SK-N-SH (cell line): ENCODE data around the gene ATP11A. TPM values are rescaled to one million over a fixed set of nuclear protein-coding genes. Genes with fewer than 3 reads are reported as not detected.
A peak's percentile ranks its signal among the peaks of the same experiment; 100 is the strongest.

Source experiments
- ELF1 ChIP-seq: IDR thresholded peaks from 2 replicates; pipeline ENCODE4 v1.4.0; 2012
- EP300 ChIP-seq, 2 experiments: IDR thresholded peaks; 2 replicates each; pipeline versions ENCODE4 v1.4.0 to v1.6.1; 2012; ENCODE audit warnings: borderline replicate concordance in 1 of 2, low read depth in 1 of 2, low read length in 1 of 2
- EZH2phosphoT487 ChIP-seq: fragments of 200-600 bp; sonication (generic); IDR thresholded peaks from 2 replicates; pipeline ENCODE4 v1.6.1; 2017; ENCODE audit warnings: low read depth, mixed run types, mild to moderate bottlenecking, antibody characterized with exemption, moderate library complexity, borderline replicate concordance
- FOSL2 ChIP-seq: IDR thresholded peaks from 2 replicates; pipeline ENCODE4 v1.4.0; 2012; ENCODE audit warnings: low read depth, mild to moderate bottlenecking, moderate library complexity, borderline replicate concordance
- GATA2 ChIP-seq: sonication (generic); formaldehyde crosslinking; IDR thresholded peaks from 2 replicates; pipeline ENCODE4 v1.5.0; 2020; ENCODE audit warnings: mild to moderate bottlenecking, missing genetic modification reagents
- JUND ChIP-seq: IDR thresholded peaks from 2 replicates; pipeline ENCODE4 v1.4.0; 2012
- MEF2A ChIP-seq: IDR thresholded peaks from 2 replicates; pipeline ENCODE4 v1.4.0; 2012; ENCODE audit warnings: low read depth, borderline replicate concordance
- NFIC ChIP-seq: IDR thresholded peaks from 2 replicates; pipeline ENCODE4 v1.4.0; 2012; ENCODE audit warnings: borderline replicate concordance
- RCOR1 ChIP-seq: fragments of 150-350 bp; IDR thresholded peaks from 2 replicates; pipeline ENCODE4 v1.6.1; 2017; ENCODE audit warnings: antibody characterized with exemption, low read length
- RFX5 ChIP-seq: IDR thresholded peaks from 2 replicates; pipeline ENCODE4 v1.6.1; 2012; ENCODE audit warnings: mild to moderate bottlenecking, improper control_type of control experiment, low read length
- RXRA ChIP-seq: IDR thresholded peaks from 2 replicates; pipeline ENCODE4 v1.4.0; 2012; ENCODE audit warnings: low read depth, mild to moderate bottlenecking, borderline replicate concordance
- TAF1 ChIP-seq: IDR thresholded peaks from 2 replicates; pipeline ENCODE4 v1.6.1; 2012; ENCODE audit warnings: low read depth, mild to moderate bottlenecking, low read length, moderate library complexity, borderline replicate concordance
- TEAD4 ChIP-seq: IDR thresholded peaks from 2 replicates; pipeline ENCODE4 v1.4.0; 2012; ENCODE audit warnings: mild to moderate bottlenecking, borderline replicate concordance; ENCODE audit not compliant: insufficient read depth
- polyA plus RNA-seq, 3 experiments: library from polyadenylated mRNA; depleted of rRNA; stranded (reverse); fragments of >200 nt; gene quantifications; 2 replicates each; pipeline ENCODE4 v1.2.3, GENCODE V29; 2012
- TF ChIP-seq, protein P1 (sequence below): fragments of 200-600 bp; sonication (generic); IDR thresholded peaks from 2 replicates; pipeline ENCODE4 v1.6.1; 2017; ENCODE audit warnings: antibody characterized with exemption, mild to moderate bottlenecking, moderate library complexity
- TF ChIP-seq, protein P2 (sequence below): IDR thresholded peaks from 2 replicates; pipeline ENCODE4 v1.4.0; 2012; ENCODE audit warnings: low read depth, borderline replicate concordance
- TF ChIP-seq, protein P3 (sequence below): IDR thresholded peaks from 2 replicates; pipeline ENCODE4; 2012
- TF ChIP-seq, protein P4 (sequence below): IDR thresholded peaks from 2 replicates; pipeline ENCODE4 v1.4.0; 2012; ENCODE audit warnings: low read depth, borderline replicate concordance

The ATP11A gene
- polyA plus RNA-seq, 1 of the 3 experiments (the other 2 are of a cell fraction): 4.1 TPM

DNA sequence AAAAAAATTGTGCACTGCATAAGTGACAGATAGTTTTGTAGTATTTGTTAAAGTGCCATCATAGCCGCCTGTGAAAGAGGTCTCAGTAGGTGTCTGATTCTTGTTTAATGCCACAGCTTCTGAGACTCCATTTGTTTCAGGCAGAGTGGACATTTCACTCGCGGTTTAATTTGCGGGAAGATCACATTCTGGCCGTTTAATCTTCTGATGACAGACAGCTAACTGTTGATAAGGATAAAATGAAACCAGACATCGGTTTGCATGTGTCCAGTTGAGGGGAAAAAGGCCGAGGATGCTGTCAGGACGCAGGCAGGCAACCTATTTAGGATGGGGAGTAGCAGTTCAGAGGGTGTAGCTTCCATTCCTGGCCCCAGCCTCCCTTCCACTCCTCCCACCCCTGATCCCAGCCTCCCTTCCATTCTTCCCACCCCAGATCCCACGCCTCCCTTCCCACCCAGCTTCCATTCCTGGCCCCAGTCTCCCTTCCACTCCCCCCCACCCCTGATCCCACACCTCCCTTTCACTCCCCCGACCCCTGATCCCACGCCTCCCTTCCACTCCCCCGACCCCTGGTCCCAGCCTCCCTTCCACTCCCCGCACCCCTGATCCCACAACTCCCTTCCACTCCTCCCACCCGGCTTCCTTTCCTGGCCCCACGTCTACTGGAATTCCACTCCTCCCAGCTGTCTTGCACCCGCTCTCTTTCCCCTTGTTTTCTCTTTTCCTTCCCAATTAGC, 23.8 kb downstream of the ATP11A start (continued):
- TF ChIP-seq, protein P1, sequence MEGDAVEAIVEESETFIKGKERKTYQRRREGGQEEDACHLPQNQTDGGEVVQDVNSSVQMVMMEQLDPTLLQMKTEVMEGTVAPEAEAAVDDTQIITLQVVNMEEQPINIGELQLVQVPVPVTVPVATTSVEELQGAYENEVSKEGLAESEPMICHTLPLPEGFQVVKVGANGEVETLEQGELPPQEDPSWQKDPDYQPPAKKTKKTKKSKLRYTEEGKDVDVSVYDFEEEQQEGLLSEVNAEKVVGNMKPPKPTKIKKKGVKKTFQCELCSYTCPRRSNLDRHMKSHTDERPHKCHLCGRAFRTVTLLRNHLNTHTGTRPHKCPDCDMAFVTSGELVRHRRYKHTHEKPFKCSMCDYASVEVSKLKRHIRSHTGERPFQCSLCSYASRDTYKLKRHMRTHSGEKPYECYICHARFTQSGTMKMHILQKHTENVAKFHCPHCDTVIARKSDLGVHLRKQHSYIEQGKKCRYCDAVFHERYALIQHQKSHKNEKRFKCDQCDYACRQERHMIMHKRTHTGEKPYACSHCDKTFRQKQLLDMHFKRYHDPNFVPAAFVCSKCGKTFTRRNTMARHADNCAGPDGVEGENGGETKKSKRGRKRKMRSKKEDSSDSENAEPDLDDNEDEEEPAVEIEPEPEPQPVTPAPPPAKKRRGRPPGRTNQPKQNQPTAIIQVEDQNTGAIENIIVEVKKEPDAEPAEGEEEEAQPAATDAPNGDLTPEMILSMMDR: no peak
- TF ChIP-seq EZH2phosphoT487: no peak
- TF ChIP-seq, protein P2, sequence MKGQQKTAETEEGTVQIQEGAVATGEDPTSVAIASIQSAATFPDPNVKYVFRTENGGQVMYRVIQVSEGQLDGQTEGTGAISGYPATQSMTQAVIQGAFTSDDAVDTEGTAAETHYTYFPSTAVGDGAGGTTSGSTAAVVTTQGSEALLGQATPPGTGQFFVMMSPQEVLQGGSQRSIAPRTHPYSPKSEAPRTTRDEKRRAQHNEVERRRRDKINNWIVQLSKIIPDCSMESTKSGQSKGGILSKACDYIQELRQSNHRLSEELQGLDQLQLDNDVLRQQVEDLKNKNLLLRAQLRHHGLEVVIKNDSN: no peak
- TF ChIP-seq GATA2 (CRISPR knock-in tag): peak; percentile 84
- TF ChIP-seq RCOR1: peak; percentile 84
- TF ChIP-seq, protein P3, sequence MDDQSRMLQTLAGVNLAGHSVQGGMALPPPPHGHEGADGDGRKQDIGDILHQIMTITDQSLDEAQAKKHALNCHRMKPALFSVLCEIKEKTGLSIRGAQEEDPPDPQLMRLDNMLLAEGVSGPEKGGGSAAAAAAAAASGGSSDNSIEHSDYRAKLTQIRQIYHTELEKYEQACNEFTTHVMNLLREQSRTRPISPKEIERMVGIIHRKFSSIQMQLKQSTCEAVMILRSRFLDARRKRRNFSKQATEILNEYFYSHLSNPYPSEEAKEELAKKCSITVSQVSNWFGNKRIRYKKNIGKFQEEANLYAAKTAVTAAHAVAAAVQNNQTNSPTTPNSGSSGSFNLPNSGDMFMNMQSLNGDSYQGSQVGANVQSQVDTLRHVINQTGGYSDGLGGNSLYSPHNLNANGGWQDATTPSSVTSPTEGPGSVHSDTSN: peak; percentile 35
- TF ChIP-seq ELF1: no peak
- TF ChIP-seq JUND: no peak
- TF ChIP-seq, protein P4, sequence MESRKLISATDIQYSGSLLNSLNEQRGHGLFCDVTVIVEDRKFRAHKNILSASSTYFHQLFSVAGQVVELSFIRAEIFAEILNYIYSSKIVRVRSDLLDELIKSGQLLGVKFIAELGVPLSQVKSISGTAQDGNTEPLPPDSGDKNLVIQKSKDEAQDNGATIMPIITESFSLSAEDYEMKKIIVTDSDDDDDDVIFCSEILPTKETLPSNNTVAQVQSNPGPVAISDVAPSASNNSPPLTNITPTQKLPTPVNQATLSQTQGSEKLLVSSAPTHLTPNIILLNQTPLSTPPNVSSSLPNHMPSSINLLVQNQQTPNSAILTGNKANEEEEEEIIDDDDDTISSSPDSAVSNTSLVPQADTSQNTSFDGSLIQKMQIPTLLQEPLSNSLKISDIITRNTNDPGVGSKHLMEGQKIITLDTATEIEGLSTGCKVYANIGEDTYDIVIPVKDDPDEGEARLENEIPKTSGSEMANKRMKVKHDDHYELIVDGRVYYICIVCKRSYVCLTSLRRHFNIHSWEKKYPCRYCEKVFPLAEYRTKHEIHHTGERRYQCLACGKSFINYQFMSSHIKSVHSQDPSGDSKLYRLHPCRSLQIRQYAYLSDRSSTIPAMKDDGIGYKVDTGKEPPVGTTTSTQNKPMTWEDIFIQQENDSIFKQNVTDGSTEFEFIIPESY: no peak
- TF ChIP-seq TEAD4: no peak
- TF ChIP-seq RXRA: no peak
- no peak for TF ChIP-seq MEF2A
- TF ChIP-seq RFX5: no peak
- no peak for TF ChIP-seq FOSL2
- no peak for TF ChIP-seq TAF1
- peak in 1 of 2 experiments; percentile 55; a peak in 1 of 4 replicates for TF ChIP-seq EP300 (IDR thresholded peaks at IDR 0.05; ENCODE audit: borderline replicate concordance in 1 of 2, low read depth in 1 of 2, low read length in 1 of 2)
- no peak for TF ChIP-seq NFIC
